Stimulated activated CD8-positive, alpha-beta memory T cell treated with anti-CD3 and anti-CD28 coated beads, Interleukin-15, amount 100 ng/mL, for 24 hours (primary cell): ENCODE results near the gene SLC8A1.

Experiments used
- DNase-seq: peaks from one replicate; pipeline ENCODE4 v3.0.0-alpha.2; 2020; ENCODE audit warnings: low read depth

The SLC8A1 gene

GRCh38 chr2:40190457-40190856 is 261.4 kb downstream of the SLC8A1 start:
- no peak for DNase-seq

GRCh38 chr2:40189881-40190280 is 262.0 kb downstream of the SLC8A1 start:
- DNase-seq: no peak

- no peak for DNase-seq
These were observed 264.8 kb downstream of the SLC8A1 start for GRCh38 chr2:40187054-40187453.

- no peak for DNase-seq
These were observed 267.3 kb downstream of the SLC8A1 start for GRCh38 chr2:40184551-40184950.

- no peak for DNase-seq
These were observed 270.0 kb downstream of the SLC8A1 start for GRCh38 chr2:40181855-40182254.

GRCh38 chr2:40179801-40180200 is 272.1 kb downstream of the SLC8A1 start:
- DNase-seq: no peak

- no peak for DNase-seq
These were observed 272.9 kb downstream of the SLC8A1 start for GRCh38 chr2:40178971-40179370.

- no peak for DNase-seq
These were observed 273.6 kb downstream of the SLC8A1 start for GRCh38 chr2:40178171-40178778.

- no peak for DNase-seq
These were observed 274.5 kb downstream of the SLC8A1 start for GRCh38 chr2:40177366-40177765.

GRCh38 chr2:40173276-40173675 is 278.6 kb downstream of the SLC8A1 start:
- DNase-seq: no peak

GRCh38 chr2:40169856-40170255 is 282.0 kb downstream of the SLC8A1 start:
- DNase-seq: no peak

GRCh38 chr2:40169430-40169829 is 282.5 kb downstream of the SLC8A1 start:
- DNase-seq: no peak

GRCh38 chr2:40168546-40168945 is 283.3 kb downstream of the SLC8A1 start:
- no peak for DNase-seq

GRCh38 chr2:40168032-40168431 is 283.9 kb downstream of the SLC8A1 start:
- no peak for DNase-seq

- DNase-seq: no peak
These were observed 285.9 kb downstream of the SLC8A1 start for GRCh38 chr2:40166006-40166405.

- DNase-seq: no peak
These were observed 286.4 kb downstream of the SLC8A1 start for GRCh38 chr2:40165509-40165844.

GRCh38 chr2:40164736-40165508 is 287.0 kb downstream of the SLC8A1 start:
- no peak for DNase-seq

- DNase-seq: no peak
These were observed 289.9 kb downstream of the SLC8A1 start for GRCh38 chr2:40161986-40162385.

GRCh38 chr2:40160751-40161218 is 291.1 kb downstream of the SLC8A1 start:
- no peak for DNase-seq

GRCh38 chr2:40159333-40159732 is 292.6 kb downstream of the SLC8A1 start:
- no peak for DNase-seq

- no peak for DNase-seq
These were observed 293.1 kb downstream of the SLC8A1 start for GRCh38 chr2:40158781-40159180.

GRCh38 chr2:40155728-40156127 is 296.2 kb downstream of the SLC8A1 start:
- no peak for DNase-seq

GRCh38 chr2:40150266-40150665 is 301.6 kb downstream of the SLC8A1 start:
- no peak for DNase-seq

GRCh38 chr2:40148334-40148733 is 303.6 kb downstream of the SLC8A1 start:
- DNase-seq: no peak
